Transverse colon (tissue), 4 donors: ENCODE results near the gene TMC6. TPM values are rescaled to one million over a fixed set of nuclear protein-coding genes. Genes with fewer than 3 reads are reported as not detected.

ENCODE experiments used
- DNase-seq: peaks from one replicate; pipeline ENCODE4 v3.0.0-alpha.2; 2019
- H3K27ac ChIP-seq, 4 donors: fragments of 200-600 bp; sonication (generic); 2 replicates each; pipeline ENCODE4 v1.5.1; 2016 to 2018; ENCODE audit warnings: inconsistent platforms in 4 of 4
- H3K27me3 ChIP-seq: fragments of 200-600 bp; sonication (generic); 2 replicates; pipeline ENCODE4 v1.5.1; 2017; ENCODE audit warnings: inconsistent platforms
- H3K36me3 ChIP-seq, 4 donors: fragments of 200-600 bp; sonication (generic); 2 replicates each; pipeline ENCODE4 v1.5.1; 2017 to 2019; ENCODE audit warnings: inconsistent platforms in 4 of 4
- H3K4me1 ChIP-seq, 4 donors: fragments of 200-600 bp; sonication (generic); 2 replicates each; pipeline ENCODE4 v1.5.1; 2017 to 2020; ENCODE audit warnings: inconsistent platforms in 4 of 4
- H3K4me3 ChIP-seq, 4 donors: fragments of 200-600 bp; sonication (generic); 1 replicate in 1 of 4; 2 replicates in 3 of 4; pipeline versions ENCODE4 v1.5.1 to v1.6.1; 2017 to 2019; ENCODE audit warnings: inconsistent platforms in 4 of 4
- H3K9me3 ChIP-seq, 2 donors: fragments of 200-600 bp; sonication (generic); 2 replicates each; pipeline ENCODE4 v1.5.1; 2017 to 2019; ENCODE audit warnings: inconsistent platforms in 2 of 2
- CTCF ChIP-seq, 5 experiments: fragments of 200-600 bp in 3 of 5; fragments of 450-650 bp in 2 of 5; sonication (generic) in 3 of 5; IDR thresholded peaks; 1 replicate in 2 of 5; 2 replicates in 3 of 5; pipeline ENCODE4 v1.5.1; 2016 to 2017; ENCODE audit warnings: antibody characterized with exemption in 5 of 5, inconsistent platforms in 3 of 5, mild to moderate bottlenecking in 2 of 5, moderate library complexity in 1 of 5
- EP300 ChIP-seq: sonication (generic); formaldehyde crosslinking; IDR thresholded peaks from one replicate; pipeline ENCODE4 v1.6.1; 2017; ENCODE audit warnings: antibody characterized with exemption, low read depth
- POLR2A ChIP-seq: fragments of 450-650 bp; IDR thresholded peaks from one replicate; pipeline ENCODE4 v1.6.1; 2016; ENCODE audit warnings: antibody characterized with exemption, mild to moderate bottlenecking, moderate library complexity
- POLR2AphosphoS5 ChIP-seq, 3 donors: sonication (generic); formaldehyde crosslinking; IDR thresholded peaks; one replicate each; pipeline ENCODE4 v1.6.1; 2016; ENCODE audit warnings: antibody characterized with exemption in 3 of 3
- WGBS, 2 donors: methylation state at CpG; one replicate each; pipeline ENCODE4 v1.1.5; 2018; ENCODE audit warnings: low coverage in 1 of 2; 5-methylcytosine and 5-hydroxymethylcytosine counted together
- in situ Hi-C, 4 donors: fragments of 200-750 bp; cut with MboI; loops; one replicate each; pipeline versions ENCODE4 v1.15.0 to v1.15.1; 2017; ENCODE audit warnings: low sequenced_read_pairs in 3 of 4, low pct_ligation_motif_present in 1 of 4, low pct_unique_long_range_greater_than_20kb in 1 of 4
- intact Hi-C: fragments of 100-400 bp; cut with DNase I; formaldehyde crosslinking; loops from one replicate; pipeline ENCODE4 v1.15.1; 2023; ENCODE audit warnings: low total_unique reads
- total RNA-seq, 4 donors: library from RNA; depleted of rRNA; stranded (reverse); fragments of >200 nt; gene quantifications; one replicate each; pipeline ENCODE4 v1.1.0, GENCODE V29; 2016

TMC6 gene
- total RNA-seq, 4 donors from 2014 or later, result 39.7 to 181 (median 68.0) TPM

- in situ Hi-C loops (loop anchor here in 1 of 4 donors (25.0 kb wide), 1 partner anchor 356 kb away; no protein-coding TSS in a partner anchor), intact Hi-C loops (no loop called here)
- H3K27ac ChIP-seq, result no peak overlapping the region
Observed at GRCh38 chr17:78081551-78081950, 47.0 kb downstream of the TMC6 start.

GRCh38 chr17:78079253-78079652, 49.3 kb downstream of the TMC6 start:
- Histone ChIP-seq H3K27ac (no peak overlapping the region), H3K4me3 (no peak overlapping the region), H3K36me3 (peaks cover 0 to 34% (median 5%) of the 10 kb centered on the region in 4 donors), H3K4me1 (no peaks in the 10 kb centered on the region), H3K27me3 (no peaks in the 10 kb centered on the region), H3K9me3 (no peaks in the 10 kb centered on the region)
- WGBS, 2 donors, result 95% methylated on average over 6 of the region's 6 CpGs; no CpG with 5 or more reads in 1 of the 2 donors
- TF ChIP-seq CTCF (IDR thresholded peaks at IDR 0.05) (no peak), EP300 (no peak), POLR2A (no peak), POLR2AphosphoS5 (IDR thresholded peaks at IDR 0.05) (no peak)
- intact Hi-C loops, result no loop called here
- in situ Hi-C loops, result loop anchor here in 1 of 4 donors (25.0 kb wide), 1 partner anchor 358 kb away; no protein-coding TSS in a partner anchor
- no peak for DNase-seq

More at GRCh38 chr17:78081551-78081950, 47.0 kb downstream of the TMC6 start:
- WGBS, 2 donors, result 94 to 97% methylated on average over 3 of the region's 3 CpGs
- H3K4me3 ChIP-seq, result no peak overlapping the region
- no peaks in the 10 kb centered on the region for H3K4me1 ChIP-seq
- TF ChIP-seq EP300 (no peak), POLR2A (no peak), CTCF (IDR thresholded peaks at IDR 0.05) (no peak), POLR2AphosphoS5 (IDR thresholded peaks at IDR 0.05) (no peak)
- H3K27me3 ChIP-seq, result no peaks in the 10 kb centered on the region
- DNase-seq, result no peak
- no peaks in the 10 kb centered on the region for H3K9me3 ChIP-seq
- H3K36me3 ChIP-seq, result peaks cover 0 to 25% (median 5%) of the 10 kb centered on the region in 4 donors

GRCh38 chr17:78075545-78075944, 53.0 kb downstream of the TMC6 start:
- DNase-seq, result no peak
- no peak for TF ChIP-seq CTCF (IDR thresholded peaks at IDR 0.05)
- no peak for TF ChIP-seq EP300
- TF ChIP-seq POLR2AphosphoS5 (IDR thresholded peaks at IDR 0.05), result no peak
- no peak for TF ChIP-seq POLR2A
- Histone ChIP-seq H3K9me3 (no peaks in the 10 kb centered on the region), H3K4me3 (no peak overlapping the region), H3K27me3 (no peaks in the 10 kb centered on the region), H3K27ac (no peak overlapping the region), H3K36me3 (peaks cover 0 to 41% (median 19%) of the 10 kb centered on the region in 4 donors), H3K4me1 (no peaks in the 10 kb centered on the region)
- intact Hi-C loops, result no loop called here
- 88 to 90% methylated on average over 3 to 5 of the region's 5 CpGs for WGBS, 2 donors
- in situ Hi-C loops, result loop anchor here in 1 of 4 donors (25.0 kb wide), 1 partner anchor 362 kb away; no protein-coding TSS in a partner anchor

GRCh38 chr17:78075011-78075410, 53.5 kb downstream of the TMC6 start:
- intact Hi-C loops, result no loop called here
- Histone ChIP-seq H3K4me3 (no peak overlapping the region), H3K36me3 (peaks cover 0 to 38% (median 17%) of the 10 kb centered on the region in 4 donors), H3K27ac (no peak overlapping the region), H3K9me3 (no peaks in the 10 kb centered on the region), H3K27me3 (no peaks in the 10 kb centered on the region), H3K4me1 (no peaks in the 10 kb centered on the region)
- 96% methylated on average over 9 to 10 of the region's 10 CpGs for WGBS, 2 donors
- TF ChIP-seq POLR2AphosphoS5 (IDR thresholded peaks at IDR 0.05) (no peak), POLR2A (no peak), CTCF (IDR thresholded peaks at IDR 0.05) (no peak), EP300 (no peak)
- in situ Hi-C loops, result loop anchor here in 1 of 4 donors (25.0 kb wide), 1 partner anchor 362 kb away; no protein-coding TSS in a partner anchor
- DNase-seq, result no peak
